ENCODE data around the gene TTC21A. TPM values are rescaled to one million over a fixed set of nuclear protein-coding genes. Genes with fewer than 3 reads are reported as not detected.

TTC21A gene
- total RNA-seq, 2 donors from 2014 or later, result 9.0 to 23.2 TPM

GRCh38 chr3:39088889-39089288 lies 18.6 kb upstream of the TTC21A start:
- no peak overlapping the region for H3K27ac ChIP-seq
- TF ChIP-seq POLR2AphosphoS5 (IDR thresholded peaks at IDR 0.05) (no peak), CTCF (IDR thresholded peaks at IDR 0.05) (no peak), POLR2A (IDR thresholded peaks at IDR 0.05) (no peak)
- WGBS, result 85% methylated on average over 3 of the region's 3 CpGs
- H3K27me3 ChIP-seq (replicated peaks; ENCODE audit: insufficient read depth), result no peaks in the 10 kb centered on the region
- H3K4me3 ChIP-seq, result no peak overlapping the region
- no peaks in the 10 kb centered on the region for H3K36me3 ChIP-seq
- no peaks in the 10 kb centered on the region for H3K9me3 ChIP-seq
- no peaks in the 10 kb centered on the region for H3K4me1 ChIP-seq (replicated peaks)
- intact Hi-C loops (cut with DNase I), result no loop called here
- DNase-seq (ENCODE audit: low spot score), result no peak

- Histone ChIP-seq H3K4me1 (replicated peaks) (no peaks in the 10 kb centered on the region), H3K4me3 (no peak overlapping the region), H3K27me3 (replicated peaks; ENCODE audit: insufficient read depth) (no peaks in the 10 kb centered on the region), H3K36me3 (no peaks in the 10 kb centered on the region), H3K9me3 (no peaks in the 10 kb centered on the region), H3K27ac (no peak overlapping the region)
- no peak for TF ChIP-seq CTCF (IDR thresholded peaks at IDR 0.05)
- no peak for TF ChIP-seq POLR2A (IDR thresholded peaks at IDR 0.05)
- no peak for TF ChIP-seq POLR2AphosphoS5 (IDR thresholded peaks at IDR 0.05)
- intact Hi-C loops (cut with DNase I), result no loop called here
- no peak for DNase-seq (ENCODE audit: low spot score)
- WGBS, result 84% methylated on average over 2 of the region's 2 CpGs
These were observed 16.6 kb upstream of the TTC21A start for GRCh38 chr3:39090922-39091321.

GRCh38 chr3:39094851-39095677 lies 12.4 kb upstream of the TTC21A start:
- 65% methylated on average over 7 of the region's 7 CpGs for WGBS
- H3K27ac ChIP-seq, result no peak overlapping the region
- no peak for DNase-seq (ENCODE audit: low spot score)

GRCh38 chr3:39095778-39096177 lies 11.7 kb upstream of the TTC21A start:
- no peak for TF ChIP-seq POLR2A (IDR thresholded peaks at IDR 0.05)
- no peak for TF ChIP-seq POLR2AphosphoS5 (IDR thresholded peaks at IDR 0.05)
- TF ChIP-seq CTCF (IDR thresholded peaks at IDR 0.05), result no peak
- intact Hi-C loops (cut with DNase I), result no loop called here
- 64% methylated on average over 3 of the region's 3 CpGs for WGBS
- no peak for DNase-seq (ENCODE audit: low spot score)
- Histone ChIP-seq H3K4me1 (replicated peaks) (peaks cover 4% of the 10 kb centered on the region), H3K4me3 (no peak overlapping the region), H3K9me3 (no peaks in the 10 kb centered on the region), H3K27me3 (replicated peaks; ENCODE audit: insufficient read depth) (no peaks in the 10 kb centered on the region), H3K27ac (no peak overlapping the region), H3K36me3 (peaks cover 0 to 16% of the 10 kb centered on the region in 2 donors)

More at GRCh38 chr3:39094851-39095677, 12.4 kb upstream of the TTC21A start:
- H3K4me1 ChIP-seq (replicated peaks), result peaks cover 4% of the 10 kb centered on the region
- H3K9me3 ChIP-seq, result no peaks in the 10 kb centered on the region
- TF ChIP-seq CTCF (IDR thresholded peaks at IDR 0.05), result no peak
- H3K27me3 ChIP-seq (replicated peaks; ENCODE audit: insufficient read depth), result no peaks in the 10 kb centered on the region
- intact Hi-C loops (cut with DNase I), result no loop called here
- peaks cover 0 to 16% of the 10 kb centered on the region in 2 donors for H3K36me3 ChIP-seq
- H3K4me3 ChIP-seq, result no peak overlapping the region

- H3K4me1 ChIP-seq (replicated peaks), result peaks cover 4% of the 10 kb centered on the region
- intact Hi-C loops (cut with DNase I), result no loop called here
- DNase-seq (ENCODE audit: low spot score), result no peak
- H3K4me3 ChIP-seq, result no peak overlapping the region
- no peaks in the 10 kb centered on the region for H3K9me3 ChIP-seq
- H3K27me3 ChIP-seq (replicated peaks; ENCODE audit: insufficient read depth), result no peaks in the 10 kb centered on the region
- H3K27ac ChIP-seq, result peak overlapping the region in 1 of 2 donors; percentile 9
- no peak for TF ChIP-seq POLR2A (IDR thresholded peaks at IDR 0.05)
- no peak for TF ChIP-seq POLR2AphosphoS5 (IDR thresholded peaks at IDR 0.05)
- TF ChIP-seq CTCF (IDR thresholded peaks at IDR 0.05), result no peak
- peaks cover 0 to 16% of the 10 kb centered on the region in 2 donors for H3K36me3 ChIP-seq
- WGBS, result 25% methylated on average over 3 of the region's 3 CpGs
These were observed 10.7 kb upstream of the TTC21A start for GRCh38 chr3:39096775-39097174.
